Neural cell (in vitro differentiated cells): ENCODE results near the gene AFG3L2. TPM values are rescaled to one million over a fixed set of nuclear protein-coding genes. Genes with fewer than 3 reads are reported as not detected.

Experiments used
- H2AFZ ChIP-seq: fragments of 200-600, 300-800 bp; sonication (generic), shearing (Covaris generic); 2 replicates; pipeline ENCODE4 v1.6.0; 2014; ENCODE audit warnings: low read depth, mild to moderate bottlenecking, antibody characterized with exemption, low read length, moderate library complexity
- H3F3A ChIP-seq: fragments of 200-600 bp; shearing (Covaris generic); 2 replicates; pipeline ENCODE4 v1.6.1; 2016; ENCODE audit warnings: mild to moderate bottlenecking, moderate library complexity, mixed read lengths, antibody characterized with exemption, low read length; ENCODE audit not compliant: insufficient read depth, poor library complexity, severe bottlenecking
- H3K27ac ChIP-seq: fragments of 200-600, 300-800 bp; sonication (generic), shearing (Covaris generic); 2 replicates; pipeline ENCODE4 v1.5.1; 2014; ENCODE audit warnings: mild to moderate bottlenecking, low read length, moderate library complexity
- H3K27me3 ChIP-seq: fragments of 300-800, 200-600 bp; sonication (generic), shearing (Covaris generic); 2 replicates; pipeline ENCODE4 v1.6.0; 2014; ENCODE audit warnings: mild to moderate bottlenecking, low read depth, low read length, moderate library complexity; ENCODE audit not compliant: insufficient read depth
- H3K36me3 ChIP-seq: fragments of 300-800, 200-600 bp; sonication (generic), shearing (Covaris generic); 2 replicates; pipeline ENCODE4 v1.5.1; 2014; ENCODE audit warnings: mild to moderate bottlenecking, antibody characterized with exemption, low read length, moderate library complexity; ENCODE audit not compliant: insufficient read depth
- H3K4me2 ChIP-seq: fragments of 300-800, 200-600 bp; sonication (generic), shearing (Covaris generic); 2 replicates; pipeline ENCODE4 v1.6.0; 2014; ENCODE audit warnings: mild to moderate bottlenecking, low read length
- H3K4me3 ChIP-seq: fragments of 300-800, 200-600 bp; sonication (generic), shearing (Covaris generic); 2 replicates; pipeline ENCODE4 v1.5.1; 2014; ENCODE audit warnings: mild to moderate bottlenecking, low read length, moderate library complexity
- H3K79me2 ChIP-seq: fragments of 200-600 bp; shearing (Covaris generic); replicated peaks from 2 replicates; pipeline ENCODE4 v1.6.0; 2014; ENCODE audit warnings: mild to moderate bottlenecking, low read length, moderate library complexity; ENCODE audit not compliant: insufficient read depth
- H3K9ac ChIP-seq: fragments of 300-800, 200-600 bp; sonication (generic), shearing (Covaris generic); 2 replicates; pipeline ENCODE4 v1.6.1; 2016; ENCODE audit warnings: mild to moderate bottlenecking, low read length, mixed read lengths
- H3K9me2 ChIP-seq: fragments of 200-600 bp; shearing (Covaris generic); 2 replicates; pipeline ENCODE4 v1.6.1; 2016; ENCODE audit warnings: mild to moderate bottlenecking, low read length, mixed read lengths; ENCODE audit not compliant: insufficient read depth
- H3K9me3 ChIP-seq: fragments of 200-600, 300-800 bp; sonication (generic), shearing (Covaris generic); 2 replicates; pipeline ENCODE4 v1.6.1; 2016; ENCODE audit warnings: mild to moderate bottlenecking, mixed run types, low read length, moderate library complexity, mixed read lengths
- H4K20me1 ChIP-seq: fragments of 200-600 bp; shearing (Covaris generic); 2 replicates; pipeline ENCODE4 v1.6.1; 2016; ENCODE audit warnings: mild to moderate bottlenecking, mixed run types; ENCODE audit not compliant: insufficient read depth
- CTCF ChIP-seq: fragments of 450-650 bp; IDR thresholded peaks from 2 replicates; pipeline ENCODE4 v1.5.1; 2014; ENCODE audit warnings: antibody characterized with exemption, mild to moderate bottlenecking, moderate library complexity; ENCODE audit not compliant: poor library complexity, severe bottlenecking
- EP300 ChIP-seq: fragments of 450-650 bp; conservative IDR thresholded peaks from 2 replicates; pipeline ENCODE4 v1.6.1; 2014; ENCODE audit warnings: antibody characterized with exemption, mild to moderate bottlenecking, moderate library complexity; ENCODE audit not compliant: poor library complexity, severe bottlenecking
- EZH2 ChIP-seq: fragments of 200-600, 300-800 bp; shearing (Covaris generic), sonication (generic); IDR thresholded peaks from 2 replicates; pipeline ENCODE4 v1.6.1; 2014; ENCODE audit warnings: antibody characterized with exemption, low read length, borderline replicate concordance, mild to moderate bottlenecking; ENCODE audit not compliant: insufficient read depth, poor library complexity, severe bottlenecking
- MXI1 ChIP-seq: fragments of 450-650 bp; conservative IDR thresholded peaks from 2 replicates; pipeline ENCODE4 v1.6.1; 2014; ENCODE audit warnings: antibody characterized with exemption, mild to moderate bottlenecking; ENCODE audit not compliant: poor library complexity, severe bottlenecking
- POLR2AphosphoS5 ChIP-seq: IDR thresholded peaks from 2 replicates; pipeline ENCODE4 v1.6.1; 2012
- RAD21 ChIP-seq: fragments of 450-650 bp; conservative IDR thresholded peaks from 2 replicates; pipeline ENCODE4 v1.6.1; 2014; ENCODE audit warnings: antibody characterized with exemption, mild to moderate bottlenecking, moderate library complexity
- SMC3 ChIP-seq: fragments of 450-650 bp; conservative IDR thresholded peaks from 2 replicates; pipeline ENCODE4 v1.6.1; 2014; ENCODE audit warnings: antibody characterized with exemption, mild to moderate bottlenecking, moderate library complexity; ENCODE audit not compliant: poor library complexity
- TAF1 ChIP-seq: IDR thresholded peaks from 2 replicates; pipeline ENCODE4 v1.6.1; 2012; ENCODE audit warnings: low read depth
- polyA plus RNA-seq: library from polyadenylated mRNA; depleted of rRNA; stranded (reverse); fragments of >200 nt; gene quantifications from 2 replicates; pipeline ENCODE4 v1.2.3, GENCODE V29; 2014
- TF ChIP-seq, protein P1 (sequence below): IDR thresholded peaks from 2 replicates; pipeline ENCODE4 v1.6.1; 2012; ENCODE audit warnings: borderline replicate concordance

The AFG3L2 gene
- polyA plus RNA-seq, 1 donor from 2014 or later, result 49.4 TPM

DNA sequence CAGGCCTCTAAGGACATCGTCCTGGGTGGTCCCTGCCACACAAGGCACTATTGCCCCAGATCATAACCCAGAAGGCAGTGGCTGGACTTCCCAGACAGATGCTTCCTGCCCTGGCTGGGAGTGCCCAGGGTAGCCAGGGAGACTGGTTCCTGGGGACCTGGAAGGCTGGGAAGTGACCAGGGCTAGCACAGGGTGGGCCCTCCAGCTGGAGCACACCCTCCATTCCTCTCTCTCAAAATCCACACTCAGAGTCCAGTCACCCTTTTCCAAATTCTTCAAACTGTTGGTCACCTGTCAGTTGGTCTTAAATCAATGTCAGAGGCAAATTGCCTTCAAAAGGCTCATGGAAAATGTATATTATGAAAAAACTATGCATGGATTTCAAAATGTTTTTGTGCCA, 80.6 kb downstream of the AFG3L2 start:
- Histone ChIP-seq H4K20me1 (no peaks in the 10 kb centered on the region), H2AFZ (no peak overlapping the region), H3K9me3 (no peaks in the 10 kb centered on the region), H3K36me3 (no peaks in the 10 kb centered on the region), H3K9ac (no peak overlapping the region), H3K9me2 (no peaks in the 10 kb centered on the region), H3K4me2 (no peak overlapping the region), H3K79me2 (no peaks in the 10 kb centered on the region), H3F3A (no peaks in the 10 kb centered on the region), H3K27me3 (no peaks in the 10 kb centered on the region), H3K27ac (no peak overlapping the region), H3K4me3 (no peak overlapping the region)
- TF ChIP-seq CTCF, result no peak
- no peak for TF ChIP-seq MXI1
- TF ChIP-seq SMC3, result no peak

DNA sequence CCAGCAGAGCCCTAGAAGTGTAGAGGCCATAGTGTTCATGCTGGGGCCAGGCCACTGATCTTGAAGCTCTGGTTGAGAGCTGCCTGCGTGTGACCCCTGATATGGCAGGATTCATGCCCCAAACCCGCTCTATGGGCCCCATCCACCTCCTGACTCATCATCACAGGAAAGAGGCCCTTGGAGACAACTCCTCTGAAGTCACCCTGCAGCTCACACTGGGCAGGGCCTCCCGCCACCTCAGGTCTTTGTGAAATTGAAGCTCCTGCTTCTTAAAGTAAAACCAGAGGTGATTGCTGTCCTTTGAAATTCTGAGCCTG, 81.0 kb downstream of the AFG3L2 start:
- H2AFZ ChIP-seq, result no peak overlapping the region
- no peak overlapping the region for H3K9ac ChIP-seq
- no peaks in the 10 kb centered on the region for H3K79me2 ChIP-seq
- H3K4me3 ChIP-seq, result no peak overlapping the region
- TF ChIP-seq CTCF (no peak), SMC3 (no peak), TAF1 (no peak), EP300 (no peak), RAD21 (no peak), POLR2AphosphoS5 (no peak), MXI1 (no peak), EZH2 (no peak)
- TF ChIP-seq, protein P1, sequence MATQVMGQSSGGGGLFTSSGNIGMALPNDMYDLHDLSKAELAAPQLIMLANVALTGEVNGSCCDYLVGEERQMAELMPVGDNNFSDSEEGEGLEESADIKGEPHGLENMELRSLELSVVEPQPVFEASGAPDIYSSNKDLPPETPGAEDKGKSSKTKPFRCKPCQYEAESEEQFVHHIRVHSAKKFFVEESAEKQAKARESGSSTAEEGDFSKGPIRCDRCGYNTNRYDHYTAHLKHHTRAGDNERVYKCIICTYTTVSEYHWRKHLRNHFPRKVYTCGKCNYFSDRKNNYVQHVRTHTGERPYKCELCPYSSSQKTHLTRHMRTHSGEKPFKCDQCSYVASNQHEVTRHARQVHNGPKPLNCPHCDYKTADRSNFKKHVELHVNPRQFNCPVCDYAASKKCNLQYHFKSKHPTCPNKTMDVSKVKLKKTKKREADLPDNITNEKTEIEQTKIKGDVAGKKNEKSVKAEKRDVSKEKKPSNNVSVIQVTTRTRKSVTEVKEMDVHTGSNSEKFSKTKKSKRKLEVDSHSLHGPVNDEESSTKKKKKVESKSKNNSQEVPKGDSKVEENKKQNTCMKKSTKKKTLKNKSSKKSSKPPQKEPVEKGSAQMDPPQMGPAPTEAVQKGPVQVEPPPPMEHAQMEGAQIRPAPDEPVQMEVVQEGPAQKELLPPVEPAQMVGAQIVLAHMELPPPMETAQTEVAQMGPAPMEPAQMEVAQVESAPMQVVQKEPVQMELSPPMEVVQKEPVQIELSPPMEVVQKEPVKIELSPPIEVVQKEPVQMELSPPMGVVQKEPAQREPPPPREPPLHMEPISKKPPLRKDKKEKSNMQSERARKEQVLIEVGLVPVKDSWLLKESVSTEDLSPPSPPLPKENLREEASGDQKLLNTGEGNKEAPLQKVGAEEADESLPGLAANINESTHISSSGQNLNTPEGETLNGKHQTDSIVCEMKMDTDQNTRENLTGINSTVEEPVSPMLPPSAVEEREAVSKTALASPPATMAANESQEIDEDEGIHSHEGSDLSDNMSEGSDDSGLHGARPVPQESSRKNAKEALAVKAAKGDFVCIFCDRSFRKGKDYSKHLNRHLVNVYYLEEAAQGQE, result no peak
- H3K9me3 ChIP-seq, result no peaks in the 10 kb centered on the region
- H3K4me2 ChIP-seq, result no peak overlapping the region
- no peaks in the 10 kb centered on the region for H3K36me3 ChIP-seq
- no peaks in the 10 kb centered on the region for H3K27me3 ChIP-seq
- H3F3A ChIP-seq, result no peaks in the 10 kb centered on the region
- H3K27ac ChIP-seq, result no peak overlapping the region
- H4K20me1 ChIP-seq, result no peaks in the 10 kb centered on the region
- no peaks in the 10 kb centered on the region for H3K9me2 ChIP-seq
